HK-2 (cell line): ENCODE results near the gene UBE2H.
A peak's percentile ranks its signal among the peaks of the same experiment; 100 is the strongest.
"Not testable (repeated sequence)": the region's sequence is repeated elsewhere in the genome, so short reads cannot be mapped to it uniquely, and the experiment has no call there.

Experiments
- DNase-seq: peaks from one replicate; pipeline ENCODE4 v3.0.0-alpha.2; 2018; ENCODE audit not compliant: unreplicated experiment

The UBE2H gene

GRCh38 chr7:129843978-129844840, 108.6 kb downstream of the UBE2H start:
- DNase-seq: no peak

DNA sequence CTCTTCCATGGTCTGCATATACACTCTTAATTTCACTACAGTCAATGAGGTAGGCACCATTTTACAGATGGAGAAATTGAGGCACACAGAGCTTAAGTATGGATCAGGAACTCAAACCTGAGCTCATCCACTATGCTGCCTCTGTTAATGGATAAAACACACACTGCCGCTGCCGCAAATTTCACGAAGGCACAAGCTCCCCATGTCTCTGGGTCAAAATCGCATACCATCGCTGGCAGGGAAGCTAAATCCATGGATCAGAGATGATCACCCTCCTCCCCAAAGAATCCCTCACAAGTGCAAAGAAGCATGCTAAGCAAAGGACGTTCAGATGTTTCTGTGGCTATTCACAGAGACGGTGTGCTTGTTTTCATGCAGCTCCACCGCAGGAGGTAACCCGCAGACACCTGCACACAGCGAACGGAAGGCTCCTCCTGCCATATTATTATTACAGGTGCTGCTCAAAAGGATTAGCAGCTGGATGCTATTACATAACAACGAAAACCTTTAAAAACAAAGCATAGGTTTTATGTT, 109.3 kb downstream of the UBE2H start:
- DNase-seq: no peak

DNA sequence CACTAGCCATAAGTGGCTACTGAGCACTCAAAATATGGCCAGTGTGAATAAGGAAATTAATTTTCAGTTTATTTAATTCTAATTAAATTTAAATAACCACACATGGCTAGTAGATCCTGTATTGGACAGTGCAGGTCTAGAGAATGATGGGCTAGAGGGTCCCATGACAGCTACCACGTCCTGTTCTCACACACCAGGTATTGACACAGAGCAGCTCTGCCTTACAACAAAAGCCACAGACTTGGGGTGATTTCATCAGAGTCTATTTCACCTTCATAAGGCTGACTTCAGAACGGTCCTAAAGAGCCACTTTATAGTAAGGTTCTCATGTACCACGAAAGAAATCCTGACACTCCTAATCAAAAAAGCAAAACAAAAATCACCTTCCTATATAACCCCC, 111.3 kb downstream of the UBE2H start:
- no peak for DNase-seq

DNA sequence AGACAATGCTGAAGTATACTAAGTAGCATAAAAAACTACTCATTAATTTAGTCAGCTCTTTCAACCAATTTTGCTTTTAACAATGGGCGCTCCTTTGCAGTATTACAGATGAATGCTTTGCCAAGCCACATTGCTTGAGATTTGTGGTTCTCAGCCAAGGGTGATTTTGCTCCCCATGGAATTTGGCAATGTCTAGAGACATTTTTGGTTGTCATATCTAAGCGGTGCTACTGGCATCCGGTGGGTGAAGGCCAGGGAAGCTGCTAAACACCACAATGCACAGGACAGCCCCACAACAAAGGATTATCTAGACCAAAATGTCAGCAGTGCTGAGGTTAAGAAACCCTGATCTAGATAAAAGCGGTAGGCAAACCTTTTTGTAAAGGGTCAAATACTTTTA, 112.0 kb downstream of the UBE2H start:
- DNase-seq: no peak

GRCh38 chr7:129836983-129837382, 115.8 kb downstream of the UBE2H start:
- no peak for DNase-seq

DNA sequence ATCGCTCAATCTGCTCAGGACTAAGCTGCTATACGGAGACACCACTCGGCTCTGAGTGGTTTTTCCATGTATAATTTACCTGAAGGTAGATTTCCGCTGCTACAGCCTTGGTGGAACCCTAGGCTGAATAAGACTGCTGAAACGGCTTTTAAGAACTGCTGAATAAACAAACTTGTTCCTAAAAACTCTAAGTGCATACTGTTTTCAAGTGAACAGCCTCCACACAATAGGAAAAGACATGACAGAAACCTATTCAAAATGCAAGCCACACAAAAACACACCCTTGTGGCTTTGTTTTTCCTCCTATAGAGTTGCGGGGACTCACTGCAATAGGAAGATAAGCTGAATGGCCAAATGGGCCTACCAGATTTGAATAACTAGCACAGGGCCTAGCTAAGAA, 117.2 kb downstream of the UBE2H start:
- DNase-seq: no peak

DNA sequence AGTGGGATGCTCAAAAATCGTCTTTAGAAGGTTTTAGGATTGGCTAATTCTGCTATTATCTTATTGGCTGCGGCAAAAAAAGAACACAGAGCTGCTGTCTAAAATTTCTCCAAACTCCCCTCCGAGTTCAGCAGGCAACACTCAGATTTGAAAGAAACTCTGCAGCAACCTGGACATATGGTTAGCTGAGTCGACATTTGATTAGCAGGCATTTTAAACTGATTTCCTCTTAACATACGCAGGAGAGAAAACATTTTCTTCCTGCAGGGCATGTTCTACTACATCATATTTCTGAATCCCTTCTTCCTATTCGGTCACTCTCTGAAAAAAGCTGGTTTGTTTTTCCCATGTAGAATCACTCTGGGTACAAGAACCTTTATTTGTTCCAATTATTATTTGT, 119.4 kb downstream of the UBE2H start:
- DNase-seq: not testable (repeated sequence)

GRCh38 chr7:129832701-129833227, 120.0 kb downstream of the UBE2H start:
- DNase-seq: peak; percentile 35

DNA sequence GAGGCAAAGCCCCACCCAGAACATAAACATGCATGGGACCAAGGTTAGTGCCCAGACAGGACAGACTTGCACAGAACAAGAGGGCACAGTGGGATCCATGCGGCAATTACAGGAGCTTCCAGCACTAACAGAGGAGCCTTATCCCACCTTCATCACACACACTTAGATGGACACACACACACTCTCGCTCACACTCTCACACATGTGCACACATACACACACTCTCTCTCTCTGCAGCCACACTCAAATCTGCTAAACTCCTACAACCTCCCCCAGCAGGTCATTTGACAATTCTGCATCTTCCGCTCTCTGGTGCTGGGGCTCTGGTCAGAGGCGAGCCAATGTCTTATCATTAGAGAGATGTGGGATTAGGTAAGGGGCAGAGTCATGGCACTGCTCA, 120.5 kb downstream of the UBE2H start:
- DNase-seq: no peak

GRCh38 chr7:129831424-129832058, 121.2 kb downstream of the UBE2H start:
- DNase-seq: peak; percentile 84

GRCh38 chr7:129830949-129831348, 121.8 kb downstream of the UBE2H start:
- DNase-seq: no peak

DNA sequence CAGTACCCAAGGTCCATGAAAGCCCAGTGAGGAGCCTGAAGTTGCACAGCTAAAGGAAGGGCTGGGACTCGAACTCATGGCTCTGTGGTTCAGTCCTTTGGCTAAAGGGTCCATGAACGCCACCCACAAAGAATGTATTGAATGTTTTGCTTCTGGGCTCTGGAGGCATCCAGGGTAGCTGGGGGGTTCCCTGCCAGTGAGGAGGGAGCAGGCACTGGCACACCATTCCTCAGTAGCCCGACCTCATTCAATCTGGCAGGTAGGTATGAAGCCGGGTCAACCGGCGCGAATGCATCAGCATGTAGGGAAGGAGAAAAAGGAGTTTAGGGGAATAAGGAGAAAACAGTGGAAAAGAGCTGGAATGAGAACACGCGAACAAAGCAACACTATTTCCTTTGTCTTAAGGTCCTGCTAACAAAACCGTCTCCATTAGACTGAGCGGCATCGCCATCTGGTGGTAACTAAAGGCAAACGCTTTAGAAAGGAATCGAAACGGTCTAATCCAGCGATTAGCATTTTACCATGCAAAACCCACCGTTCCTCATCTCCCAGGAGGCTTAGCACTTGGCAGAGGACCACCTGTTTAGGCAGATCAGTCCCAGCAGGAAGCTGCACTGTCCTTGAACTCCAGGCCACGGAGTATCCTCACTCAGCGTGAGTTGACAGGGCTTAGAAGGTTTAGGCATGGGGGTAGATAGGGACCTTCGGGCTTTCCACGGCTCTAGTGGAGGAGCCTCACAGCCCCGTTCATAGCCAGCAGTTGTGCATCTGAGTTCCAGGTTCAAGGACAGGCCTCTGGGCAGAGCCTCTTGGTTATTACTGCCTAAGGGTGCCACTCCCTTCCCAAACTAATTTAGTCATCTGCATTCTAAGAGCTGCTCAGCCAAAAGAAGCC, 122.8 kb downstream of the UBE2H start:
- no peak for DNase-seq

GRCh38 chr7:129828989-129829736, 123.6 kb downstream of the UBE2H start:
- no peak for DNase-seq

DNA sequence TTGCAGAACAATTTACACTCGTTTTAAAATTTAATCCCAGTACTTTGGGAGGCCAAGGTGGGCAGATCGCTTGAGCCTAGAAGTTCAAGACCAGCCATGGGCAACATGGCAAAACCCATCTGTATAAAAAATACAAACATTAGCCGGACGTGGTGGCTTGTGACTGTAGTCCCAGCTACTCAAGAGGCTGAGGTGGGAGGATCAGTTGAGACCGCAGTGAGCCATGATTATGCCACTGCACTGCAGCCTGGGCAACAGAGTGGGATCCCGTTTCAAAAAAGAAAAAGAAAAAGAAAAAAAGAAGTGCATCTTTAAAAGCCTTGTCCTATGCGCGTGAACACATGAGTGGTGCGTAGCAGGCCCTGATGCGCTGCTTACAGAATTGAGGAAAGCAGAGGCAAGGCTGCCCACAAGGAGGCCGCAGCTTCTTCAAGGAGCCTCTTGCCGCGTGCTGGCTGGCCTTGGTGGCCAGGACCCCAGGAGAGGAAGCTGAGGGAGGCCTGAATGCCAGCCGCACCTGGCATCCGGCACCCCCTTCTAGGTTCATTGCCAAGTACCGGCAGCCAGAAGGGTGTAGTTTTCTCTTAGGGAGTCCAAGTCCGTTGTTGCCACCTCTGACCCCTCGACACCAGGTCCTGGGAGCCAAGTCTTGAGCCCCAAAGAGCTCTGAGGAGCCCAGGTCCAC, 124.5 kb downstream of the UBE2H start:
- DNase-seq: no peak

- no peak for DNase-seq
Observed at GRCh38 chr7:129827467-129827990, 125.2 kb downstream of the UBE2H start.

DNA sequence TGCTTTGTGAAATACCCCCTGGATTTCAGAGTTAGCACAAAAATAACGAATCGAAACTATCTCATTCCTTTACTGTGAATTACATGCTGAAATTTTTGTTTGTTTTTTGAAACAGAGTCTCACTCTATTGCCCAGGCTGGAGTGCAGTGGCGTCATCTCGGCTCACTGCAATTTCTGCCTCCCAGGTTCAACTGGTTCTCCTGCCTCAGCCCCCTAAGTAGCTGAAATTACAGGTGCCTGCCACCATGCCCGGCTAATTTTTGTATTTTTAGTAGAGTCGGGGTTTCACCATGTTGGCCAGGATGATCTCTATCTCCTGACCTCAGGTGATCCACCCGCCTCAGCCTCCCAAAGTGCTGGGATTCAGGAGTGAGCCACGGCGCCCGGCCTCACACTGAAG, 125.9 kb downstream of the UBE2H start:
- not testable (repeated sequence) for DNase-seq

DNA sequence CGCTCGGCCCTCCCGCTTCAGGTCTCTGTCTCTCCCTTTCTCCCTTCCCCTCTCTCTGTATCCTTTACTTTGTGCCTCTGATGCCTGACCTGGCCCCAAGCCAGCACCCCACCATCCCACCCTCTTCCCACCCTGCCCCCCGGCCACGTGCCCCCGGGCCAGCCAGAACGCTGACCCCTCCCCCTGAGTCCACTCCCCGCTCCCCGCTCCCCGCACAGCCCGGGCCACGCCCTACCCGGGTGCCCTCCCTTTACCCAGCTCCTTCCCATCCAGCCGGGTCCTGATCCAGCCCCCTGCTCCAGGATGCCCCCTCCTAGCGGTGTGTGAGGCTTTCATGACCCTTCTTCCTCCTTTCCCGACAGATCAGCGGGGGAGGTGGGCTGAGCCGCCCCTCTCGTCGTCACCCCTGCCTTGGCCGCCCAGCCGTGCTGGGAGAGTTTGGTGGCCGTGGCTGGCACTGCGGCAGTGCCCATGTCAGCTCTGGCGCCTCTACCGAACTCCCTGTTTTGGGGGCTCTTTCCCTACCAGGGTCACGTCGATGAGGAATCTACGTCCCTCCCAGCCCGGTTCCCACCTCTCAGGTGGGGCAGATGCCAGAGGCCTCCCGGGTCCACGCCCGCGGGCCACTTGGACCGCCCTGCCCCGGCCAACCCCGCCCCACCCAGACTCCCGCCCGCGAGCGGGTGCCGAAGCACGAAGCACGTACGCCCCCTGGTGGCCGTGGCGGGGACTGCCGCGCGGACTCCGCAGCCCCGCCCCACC, 127.4 kb downstream of the UBE2H start:
- DNase-seq: peak; percentile 98

DNA sequence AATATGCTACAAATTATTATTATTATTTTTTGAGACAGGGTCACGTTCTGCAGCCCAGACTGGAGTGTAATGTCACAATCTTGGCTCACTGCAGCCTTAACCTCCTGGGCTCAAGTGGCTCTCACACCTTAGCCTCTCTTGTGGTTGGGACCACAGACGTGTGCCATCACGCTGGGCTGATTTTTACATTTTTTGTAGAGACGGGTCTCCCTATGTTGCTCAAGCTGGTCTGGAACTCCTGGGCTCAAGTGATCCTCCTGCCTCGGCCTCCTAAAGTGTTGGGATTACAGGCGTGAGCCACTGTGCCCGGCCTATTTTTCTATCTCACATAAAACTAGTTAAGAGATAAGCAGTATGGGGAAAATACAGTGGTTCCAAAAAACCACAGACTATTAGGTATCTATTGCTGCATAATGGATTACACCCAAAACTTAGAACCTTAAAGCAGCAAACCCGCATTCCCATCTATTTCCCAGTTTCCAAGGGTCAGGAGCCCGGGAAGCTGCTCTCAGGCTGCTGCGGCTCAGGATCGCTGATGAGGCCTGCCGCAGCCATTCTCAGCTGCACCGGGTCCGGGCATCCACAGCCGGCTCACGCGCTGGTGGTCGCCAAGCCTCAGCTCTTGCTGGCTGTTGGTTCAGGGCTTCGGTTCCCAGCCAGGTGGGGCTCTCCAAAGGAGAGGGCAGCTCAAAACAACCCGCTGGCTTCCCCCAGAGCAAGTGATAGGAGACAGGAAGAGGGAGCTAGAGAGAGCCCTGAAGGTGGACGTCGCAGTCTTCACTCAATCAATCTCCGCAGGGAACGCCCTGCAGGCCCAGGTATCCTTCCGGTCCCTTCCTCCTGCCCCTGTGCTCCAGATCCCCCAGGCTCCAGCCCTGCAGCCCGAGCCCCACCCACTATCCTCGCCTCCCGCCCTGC, 128.2 kb downstream of the UBE2H start:
- DNase-seq: peak; percentile 91
